Peyer's patch (tissue), 4 donors: Measurements from ENCODE around the gene WDR91.

Experiments used
- POLR2A ChIP-seq, 2 donors: fragments of 450-650 bp; IDR thresholded peaks; one replicate each; pipeline ENCODE4 v1.5.1; 2017; ENCODE audit warnings: antibody characterized with exemption in 2 of 2, mild to moderate bottlenecking in 2 of 2, moderate library complexity in 2 of 2
- TF ChIP-seq, protein P1 (sequence below), 6 experiments: fragments of 450-650 bp in 4 of 6; fragments of 200-600 bp in 2 of 6; sonication (generic) in 1 of 6; IDR thresholded peaks; one replicate each; pipeline ENCODE4 v1.5.1; 2017 to 2019; ENCODE audit warnings: antibody characterized with exemption in 6 of 6, mild to moderate bottlenecking in 3 of 6, moderate library complexity in 1 of 6

DNA sequence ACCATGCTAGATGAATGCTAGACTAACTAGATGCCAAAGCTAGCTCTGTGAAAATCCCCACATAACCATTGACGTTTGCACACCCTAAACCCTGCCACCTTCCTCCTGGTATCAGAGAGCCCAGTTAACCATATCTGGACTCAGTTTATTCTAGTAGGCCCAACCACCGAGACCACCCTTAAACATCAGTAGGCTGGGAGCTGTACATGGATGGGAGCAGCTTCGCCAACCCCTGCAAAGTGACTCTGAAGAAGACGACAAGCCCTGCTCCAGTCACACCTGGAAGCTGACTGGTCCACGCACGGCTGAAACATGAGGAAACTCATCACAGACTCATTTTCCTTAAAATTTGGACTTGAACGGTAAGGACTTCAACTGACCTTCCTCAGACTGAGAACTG, 36.4 kb downstream of the WDR91 start:
- TF ChIP-seq, protein P1, sequence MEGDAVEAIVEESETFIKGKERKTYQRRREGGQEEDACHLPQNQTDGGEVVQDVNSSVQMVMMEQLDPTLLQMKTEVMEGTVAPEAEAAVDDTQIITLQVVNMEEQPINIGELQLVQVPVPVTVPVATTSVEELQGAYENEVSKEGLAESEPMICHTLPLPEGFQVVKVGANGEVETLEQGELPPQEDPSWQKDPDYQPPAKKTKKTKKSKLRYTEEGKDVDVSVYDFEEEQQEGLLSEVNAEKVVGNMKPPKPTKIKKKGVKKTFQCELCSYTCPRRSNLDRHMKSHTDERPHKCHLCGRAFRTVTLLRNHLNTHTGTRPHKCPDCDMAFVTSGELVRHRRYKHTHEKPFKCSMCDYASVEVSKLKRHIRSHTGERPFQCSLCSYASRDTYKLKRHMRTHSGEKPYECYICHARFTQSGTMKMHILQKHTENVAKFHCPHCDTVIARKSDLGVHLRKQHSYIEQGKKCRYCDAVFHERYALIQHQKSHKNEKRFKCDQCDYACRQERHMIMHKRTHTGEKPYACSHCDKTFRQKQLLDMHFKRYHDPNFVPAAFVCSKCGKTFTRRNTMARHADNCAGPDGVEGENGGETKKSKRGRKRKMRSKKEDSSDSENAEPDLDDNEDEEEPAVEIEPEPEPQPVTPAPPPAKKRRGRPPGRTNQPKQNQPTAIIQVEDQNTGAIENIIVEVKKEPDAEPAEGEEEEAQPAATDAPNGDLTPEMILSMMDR (IDR thresholded peaks at IDR 0.05), result no peak
- TF ChIP-seq POLR2A (IDR thresholded peaks at IDR 0.05), result no peak
